Nephron (organoid): Measurements from ENCODE around the gene RMI1.
"Not testable (repeated sequence)": the region's sequence is repeated elsewhere in the genome, so short reads cannot be mapped to it uniquely, and the experiment has no call there.

Source experiments
- H3K27ac Mint-ChIP-seq, 3 experiments: 2 replicates each; pipeline ENCODE4 v1.8.0; 2020; ENCODE audit warnings: mixed read lengths in 3 of 3, mild to moderate bottlenecking in 2 of 3, moderate library complexity in 1 of 3
- H3K27me3 Mint-ChIP-seq: 2 replicates; pipeline ENCODE4 v1.8.0; 2021; ENCODE audit warnings: low read depth, mild to moderate bottlenecking, moderate library complexity, mixed read lengths
- H3K36me3 Mint-ChIP-seq: 2 replicates; pipeline ENCODE4 v1.8.0; 2020; ENCODE audit warnings: low read depth, mixed read lengths
- H3K4me1 Mint-ChIP-seq: 2 replicates; pipeline ENCODE4 v1.8.0; 2020; ENCODE audit warnings: mixed read lengths
- H3K4me3 Mint-ChIP-seq, 3 experiments: 2 replicates each; pipeline ENCODE4 v1.8.0; 2020; ENCODE audit warnings: mild to moderate bottlenecking in 3 of 3, mixed read lengths in 3 of 3, moderate library complexity in 2 of 3
- H3K9me3 Mint-ChIP-seq: 2 replicates; pipeline ENCODE4 v1.8.0; 2020; ENCODE audit warnings: mixed read lengths
- TF ChIP-seq, protein P1 (sequence below), 3 experiments: fragments of 200-600 bp; sonication (generic); IDR thresholded peaks; one replicate each; pipeline ENCODE4 v1.5.0; 2021; ENCODE audit warnings: antibody characterized with exemption in 3 of 3; ENCODE audit not compliant: unreplicated experiment in 3 of 3

Gene RMI1

DNA sequence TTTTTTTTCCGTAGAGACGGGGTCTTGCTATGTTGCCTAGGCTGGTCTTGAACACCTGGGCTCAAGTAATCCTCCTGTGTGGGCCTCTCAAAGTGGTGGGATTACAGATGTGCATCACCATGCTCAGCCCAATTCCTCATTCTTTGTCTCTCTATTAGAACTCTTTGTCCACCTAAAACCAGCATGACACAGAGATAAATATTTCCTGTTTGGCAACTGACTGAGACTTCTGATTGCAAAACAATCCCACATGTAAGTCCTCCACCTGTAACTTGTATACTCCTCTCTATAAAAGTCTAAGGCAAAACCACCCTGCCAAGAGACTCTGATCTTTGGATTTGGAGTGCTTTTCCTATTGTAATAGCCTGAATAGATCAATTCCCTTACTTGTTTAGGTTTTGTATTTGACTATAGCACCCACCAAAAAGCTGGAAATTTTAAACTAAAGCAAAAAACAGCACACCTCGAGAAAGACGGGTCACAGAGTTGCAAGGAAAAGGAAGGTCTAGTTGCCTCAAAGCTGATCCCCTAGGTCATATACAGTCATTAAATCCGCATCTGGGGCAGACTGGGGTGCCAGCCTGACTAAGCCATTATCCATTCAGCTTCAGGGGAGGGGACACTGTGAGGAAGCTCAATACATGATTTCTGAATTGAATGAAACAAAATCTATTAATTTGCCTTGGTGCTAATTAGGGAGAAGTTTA, 45.9 kb upstream of the RMI1 start:
- TF ChIP-seq, protein P1, sequence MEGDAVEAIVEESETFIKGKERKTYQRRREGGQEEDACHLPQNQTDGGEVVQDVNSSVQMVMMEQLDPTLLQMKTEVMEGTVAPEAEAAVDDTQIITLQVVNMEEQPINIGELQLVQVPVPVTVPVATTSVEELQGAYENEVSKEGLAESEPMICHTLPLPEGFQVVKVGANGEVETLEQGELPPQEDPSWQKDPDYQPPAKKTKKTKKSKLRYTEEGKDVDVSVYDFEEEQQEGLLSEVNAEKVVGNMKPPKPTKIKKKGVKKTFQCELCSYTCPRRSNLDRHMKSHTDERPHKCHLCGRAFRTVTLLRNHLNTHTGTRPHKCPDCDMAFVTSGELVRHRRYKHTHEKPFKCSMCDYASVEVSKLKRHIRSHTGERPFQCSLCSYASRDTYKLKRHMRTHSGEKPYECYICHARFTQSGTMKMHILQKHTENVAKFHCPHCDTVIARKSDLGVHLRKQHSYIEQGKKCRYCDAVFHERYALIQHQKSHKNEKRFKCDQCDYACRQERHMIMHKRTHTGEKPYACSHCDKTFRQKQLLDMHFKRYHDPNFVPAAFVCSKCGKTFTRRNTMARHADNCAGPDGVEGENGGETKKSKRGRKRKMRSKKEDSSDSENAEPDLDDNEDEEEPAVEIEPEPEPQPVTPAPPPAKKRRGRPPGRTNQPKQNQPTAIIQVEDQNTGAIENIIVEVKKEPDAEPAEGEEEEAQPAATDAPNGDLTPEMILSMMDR (IDR thresholded peaks at IDR 0.05; ENCODE audit: unreplicated experiment in 3 of 3) = no peak
- Mint-ChIP-seq H3K4me3 (no peak overlapping the region), H3K36me3 (no peaks in the 10 kb centered on the region), H3K4me1 (peaks cover 13% of the 10 kb centered on the region), H3K27ac (no peak overlapping the region), H3K9me3 (no peaks in the 10 kb centered on the region), H3K27me3 (no peaks in the 10 kb centered on the region)

DNA sequence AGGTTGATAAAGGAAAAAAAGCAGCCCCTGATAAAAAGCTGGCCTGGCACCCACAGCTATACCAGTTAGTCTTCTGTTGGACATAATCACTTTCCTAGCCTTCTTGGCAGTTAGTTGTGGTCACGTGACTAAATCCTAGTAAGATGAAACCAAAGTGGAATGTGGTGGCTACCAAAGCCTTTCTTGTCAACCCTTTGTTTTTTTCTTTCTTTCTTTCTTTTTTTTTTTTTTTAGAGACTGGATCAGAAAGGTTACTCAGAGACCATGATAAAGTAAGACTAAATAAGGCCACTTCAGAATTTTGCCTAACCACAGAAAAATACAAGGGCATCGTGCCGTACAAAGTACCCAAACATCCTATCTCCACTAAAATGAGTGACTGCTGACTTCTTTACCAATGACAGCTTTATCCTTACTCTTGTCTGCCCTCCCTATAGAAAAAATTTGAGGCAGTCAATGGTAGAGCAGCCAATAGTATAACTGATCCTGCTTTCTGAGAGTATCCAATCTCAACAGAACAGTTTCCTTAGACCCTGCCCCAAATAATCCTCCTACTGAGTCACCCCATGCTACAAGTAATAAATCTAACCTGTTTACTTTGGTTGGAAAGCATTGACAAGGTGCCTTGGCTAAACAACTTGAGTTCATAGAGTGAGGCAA, 45.2 kb upstream of the RMI1 start:
- Mint-ChIP-seq H3K4me1 (peaks cover 13% of the 10 kb centered on the region), H3K36me3 (no peaks in the 10 kb centered on the region), H3K27ac (no peak overlapping the region)

DNA sequence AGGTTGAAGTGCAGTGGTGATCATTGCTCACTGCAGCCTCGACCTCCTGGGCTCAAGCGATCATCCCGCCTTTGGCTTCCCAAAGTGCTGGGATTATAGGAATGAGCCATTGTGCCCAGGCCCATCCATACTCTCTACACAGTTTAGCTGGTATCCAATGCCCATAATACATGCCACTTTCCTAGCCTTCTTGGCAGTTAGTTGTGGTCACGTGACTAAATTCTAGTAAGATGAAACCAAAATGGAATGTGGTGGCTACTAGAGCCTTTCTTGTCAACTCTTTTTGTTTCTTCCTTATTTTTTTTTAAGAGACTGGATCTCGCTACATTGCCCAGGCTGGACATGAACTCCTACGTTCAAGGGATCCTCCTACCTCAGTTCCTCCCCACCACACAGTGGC, 44.1 kb upstream of the RMI1 start:
- TF ChIP-seq, protein P1 (IDR thresholded peaks at IDR 0.05; ENCODE audit: unreplicated experiment in 3 of 3) = no peak
- peaks cover 13% of the 10 kb centered on the region for H3K4me1 Mint-ChIP-seq
- H3K27me3 Mint-ChIP-seq = no peaks in the 10 kb centered on the region
- H3K9me3 Mint-ChIP-seq = no peaks in the 10 kb centered on the region
- H3K36me3 Mint-ChIP-seq = peaks cover 3% of the 10 kb centered on the region
- H3K4me3 Mint-ChIP-seq = no peak overlapping the region
- no peak overlapping the region for H3K27ac Mint-ChIP-seq

More for the DNA sequence above, 45.2 kb upstream of the RMI1 start:
- TF ChIP-seq, protein P1 (IDR thresholded peaks at IDR 0.05; ENCODE audit: unreplicated experiment in 3 of 3) = no peak
- H3K9me3 Mint-ChIP-seq = no peaks in the 10 kb centered on the region
- H3K27me3 Mint-ChIP-seq = no peaks in the 10 kb centered on the region
- H3K4me3 Mint-ChIP-seq = no peak overlapping the region

DNA sequence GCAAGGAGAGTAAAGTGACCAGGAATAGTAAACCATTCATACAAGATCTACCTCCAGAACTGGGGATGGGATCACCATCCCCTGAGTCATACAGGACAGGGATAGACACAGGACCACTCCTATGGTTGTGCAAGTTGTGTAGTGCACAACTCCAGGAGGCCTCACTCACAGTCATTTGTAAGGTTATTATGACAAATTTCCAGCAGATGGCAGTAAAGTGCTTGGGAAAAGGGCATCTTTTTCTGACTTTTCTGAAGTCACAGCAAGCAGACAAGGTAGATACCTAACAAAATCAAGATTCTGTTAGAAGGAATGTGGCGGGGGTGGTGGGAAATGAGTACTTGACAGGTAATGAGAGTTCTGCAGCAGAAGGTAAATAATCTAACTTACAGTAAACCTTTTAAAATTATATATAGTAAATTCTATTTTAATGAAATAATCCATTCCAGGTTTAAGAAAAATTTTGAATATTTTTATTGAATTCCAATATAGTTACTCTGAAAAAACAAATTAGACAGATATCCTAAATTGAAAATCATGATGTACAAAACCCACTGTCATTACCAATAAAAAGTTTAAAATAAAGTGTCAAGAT, 42.6 kb upstream of the RMI1 start:
- Mint-ChIP-seq H3K27me3 (no peaks in the 10 kb centered on the region), H3K27ac (no peak overlapping the region), H3K4me3 (no peak overlapping the region), H3K9me3 (no peaks in the 10 kb centered on the region), H3K4me1 (peaks cover 13% of the 10 kb centered on the region), H3K36me3 (peaks cover 12% of the 10 kb centered on the region)
- TF ChIP-seq, protein P1 (IDR thresholded peaks at IDR 0.05; ENCODE audit: unreplicated experiment in 3 of 3) = peak; percentile 67 to 79 (median 75)

DNA sequence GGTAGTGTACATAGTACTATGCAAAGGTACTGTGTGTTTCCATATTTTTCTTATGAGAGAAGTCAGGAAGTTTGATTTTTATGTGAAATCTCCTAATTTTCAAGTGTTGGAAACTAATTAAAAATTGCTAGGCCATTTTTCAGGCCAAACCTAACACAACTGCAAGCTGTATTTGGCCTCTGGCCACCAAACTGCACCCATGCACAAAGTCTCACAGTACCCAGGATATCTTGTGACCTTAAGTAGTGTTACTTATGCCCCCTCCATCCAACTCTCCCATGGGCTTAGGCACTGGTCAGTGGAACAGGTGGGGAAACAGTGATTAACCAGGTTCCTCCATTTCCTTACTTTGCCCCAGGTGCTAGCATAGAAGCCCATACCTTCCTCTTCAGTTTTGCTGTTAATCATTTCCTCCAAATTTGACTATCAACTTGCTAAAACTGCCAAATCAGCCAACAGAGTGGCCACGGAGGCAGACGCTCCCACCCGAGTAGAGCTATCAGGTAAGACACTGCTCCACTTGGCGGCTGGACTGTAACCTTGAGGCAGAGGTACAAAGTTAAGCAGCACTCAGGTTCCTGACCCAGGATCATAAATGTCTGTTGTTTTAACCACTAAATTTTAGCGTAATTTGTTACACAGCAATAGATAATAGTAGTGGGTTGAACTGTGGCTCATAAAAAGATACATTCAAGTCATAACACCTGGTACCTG, 39.9 kb upstream of the RMI1 start:
- Mint-ChIP-seq H3K36me3 (peaks cover 25% of the 10 kb centered on the region), H3K4me1 (peaks cover under 1% of the 10 kb centered on the region), H3K27ac (no peak overlapping the region), H3K4me3 (no peak overlapping the region), H3K9me3 (no peaks in the 10 kb centered on the region), H3K27me3 (no peaks in the 10 kb centered on the region)
- TF ChIP-seq, protein P1 (IDR thresholded peaks at IDR 0.05; ENCODE audit: unreplicated experiment in 3 of 3) = no peak

DNA sequence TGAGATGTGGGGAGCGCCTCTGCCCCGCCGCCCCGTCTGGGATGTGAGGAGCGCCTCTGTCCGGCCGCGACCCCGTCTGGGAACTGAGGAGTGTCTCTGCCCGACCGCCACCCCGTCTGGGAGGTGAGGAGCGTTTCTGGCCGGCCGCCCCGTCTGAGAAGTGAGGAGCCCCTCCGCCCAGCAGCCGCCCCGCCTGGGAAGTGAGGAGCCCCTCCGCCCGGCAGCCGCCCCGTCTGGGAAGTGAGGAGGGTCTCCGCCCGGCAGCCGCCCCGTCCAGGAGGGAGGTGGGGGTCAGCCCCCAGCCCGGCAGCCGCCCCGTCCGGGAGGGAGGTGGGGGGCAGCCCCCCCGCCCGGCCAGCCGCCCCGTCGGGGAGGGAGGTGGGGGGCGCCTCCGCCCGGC, 32.5 kb upstream of the RMI1 start:
- H3K36me3 Mint-ChIP-seq = peaks cover 31% of the 10 kb centered on the region
- not testable (repeated sequence) for H3K9me3 Mint-ChIP-seq, H3K4me1 Mint-ChIP-seq, H3K27ac Mint-ChIP-seq, H3K27me3 Mint-ChIP-seq, H3K4me3 Mint-ChIP-seq
